Fibroblast of skin of right quadriceps (primary cell): ENCODE results near the gene CBY1.
"Not testable (repeated sequence)": the region's sequence is repeated elsewhere in the genome, so short reads cannot be mapped to it uniquely, and the experiment has no call there.

Source experiments
- DNase-seq: peaks from one replicate; pipeline ENCODE4 v3.0.0-alpha.2; 2013

The CBY1 gene

GRCh38 chr22:38656256-38657044 is at the start of gene CBY1, which contains the start of gene FAM227A:
Gene CBY1 (plus strand): TSS chr22:38656638. CDS start chr22:38668055, 11,417 bp downstream.
Gene FAM227A (minus strand): TSS chr22:38656392. CDS start chr22:38650168, 6,224 bp downstream.
- peak; percentile 84 for DNase-seq

- no peak for DNase-seq
Measured at GRCh38 chr22:38607680-38608079, 48.8 kb upstream of the CBY1 start.

GRCh38 chr22:38608992-38609750 is 47.3 kb upstream of the CBY1 start:
- DNase-seq = no peak

GRCh38 chr22:38610234-38610633 is 46.2 kb upstream of the CBY1 start:
- DNase-seq = no peak

GRCh38 chr22:38611559-38611958 is 44.9 kb upstream of the CBY1 start:
- no peak for DNase-seq

- no peak for DNase-seq
Measured at GRCh38 chr22:38612217-38613006, 44.0 kb upstream of the CBY1 start.

- DNase-seq = no peak
Measured at GRCh38 chr22:38613588-38613987, 42.9 kb upstream of the CBY1 start.

- no peak for DNase-seq
Measured at GRCh38 chr22:38614332-38615063, 41.9 kb upstream of the CBY1 start.

- DNase-seq = not testable (repeated sequence)
Measured at GRCh38 chr22:38615064-38615405, 41.4 kb upstream of the CBY1 start.

- DNase-seq = no peak
Measured at GRCh38 chr22:38618258-38618657, 38.2 kb upstream of the CBY1 start.

GRCh38 chr22:38618682-38619081 is 37.8 kb upstream of the CBY1 start:
- no peak for DNase-seq

GRCh38 chr22:38623351-38623750 is 33.1 kb upstream of the CBY1 start:
- DNase-seq = no peak

- no peak for DNase-seq
Measured at GRCh38 chr22:38628444-38628843, 28.0 kb upstream of the CBY1 start.

GRCh38 chr22:38629108-38629507 is 27.3 kb upstream of the CBY1 start:
- DNase-seq = no peak

- DNase-seq = no peak
Measured at GRCh38 chr22:38631724-38632123, 24.7 kb upstream of the CBY1 start.

- DNase-seq = no peak
Measured at GRCh38 chr22:38632528-38632927, 23.9 kb upstream of the CBY1 start.

GRCh38 chr22:38638216-38638615 is 18.2 kb upstream of the CBY1 start:
- DNase-seq = no peak

GRCh38 chr22:38638728-38639127 is 17.7 kb upstream of the CBY1 start:
- no peak for DNase-seq

- DNase-seq = no peak
Measured at GRCh38 chr22:38641476-38642040, 14.9 kb upstream of the CBY1 start.

- DNase-seq = not testable (repeated sequence)
Measured at GRCh38 chr22:38644245-38644644, 12.2 kb upstream of the CBY1 start.

- DNase-seq = no peak
Measured at GRCh38 chr22:38645430-38645829, 11.0 kb upstream of the CBY1 start.

GRCh38 chr22:38649841-38650522 is 6.5 kb upstream of the CBY1 start:
- DNase-seq = no peak
